K562 (cell line): ENCODE data around the gene LRRC26. TPM values are rescaled to one million over a fixed set of nuclear protein-coding genes. Genes with fewer than 3 reads are reported as not detected.
A peak's percentile ranks its signal among the peaks of the same experiment; 100 is the strongest.

Experiments
- ATAC-seq: fragments of 200-7000 bp; cut with Tn5 transposase; 3 replicates; pipeline ENCODE4 v1.9.1; 2020; ENCODE audit warnings: moderate library complexity
- BruUV-seq: library from RNA; stranded (reverse); fragments of 400-500 nt; replicated peaks from 2 replicates; lab custom pipeline; 2021; lab: Mats Ljungman, UMichigan
- CTCF ChIA-PET: fragments of 300-600 bp; formaldehyde crosslinking; extraction: SDS; loops from one replicate; lab custom pipeline; 2021; ENCODE audit warnings: low intra/inter-chr PET ratio; lab: Yijun Ruan, JAX
- POLR2A ChIA-PET: fragments of 300-600, 350-650 bp; sonication (Branson Sonifier 250); formaldehyde crosslinking; extraction: SDS; loops from one replicate; lab custom pipeline; 2021; ENCODE audit warnings: antibody characterized with exemption, inconsistent platforms; lab: Yijun Ruan, JAX
- DNase-seq, 4 experiments: peaks; one replicate each; pipeline versions ENCODE4 v3.0.0 to v3.0.0-alpha.2; 2011 to 2018; ENCODE audit warnings: low spot score in 3 of 4, mixed read lengths in 3 of 4; ENCODE audit errors: extremely low read depth in 1 of 4
- FAIRE-seq: peaks from 2 replicates; lab custom pipeline; 2011; peaks lifted over from hg19 to GRCh38; lab: Jason Lieb, UNC
- H2AFZ ChIP-seq: 2 replicates; pipeline ENCODE4 v1.6.0; 2011; ENCODE audit warnings: low read depth, low read length, control low read depth, inconsistent platforms
- H3K27ac ChIP-seq: fragments of 200-600 bp; 3 replicates; pipeline ENCODE4 v1.8.0; 2011; ENCODE audit warnings: low read depth, mild to moderate bottlenecking, control low read depth, inconsistent platforms, low read length, moderate library complexity, mixed read lengths; ENCODE audit errors: extremely low read depth
- H3K27me3 ChIP-seq, 2 experiments: fragments of 300-600 bp in 1 of 2; 2 replicates in 1 of 2; 3 replicates in 1 of 2; pipeline versions ENCODE4 v1.6.0 to v1.8.0; 2011; ENCODE audit warnings: inconsistent platforms in 2 of 2, low read length in 2 of 2, mild to moderate bottlenecking in 1 of 2, mixed read lengths in 1 of 2, moderate library complexity in 1 of 2; ENCODE audit not compliant: control insufficient read depth in 2 of 2, insufficient read depth in 2 of 2
- H3K36me3 ChIP-seq: fragments of 300-600 bp; 3 replicates; pipeline ENCODE4 v1.8.0; 2011; ENCODE audit warnings: mild to moderate bottlenecking, low read length, inconsistent platforms; ENCODE audit not compliant: control insufficient read depth, insufficient read depth
- H3K4me1 ChIP-seq, 2 experiments: fragments of 200-600 bp in 1 of 2; replicated peaks in 1 of 2; 2 replicates in 1 of 2; 3 replicates in 1 of 2; pipeline versions ENCODE4 v1.5.1 to v1.8.0; 2011; ENCODE audit warnings: inconsistent platforms in 2 of 2, low read length in 2 of 2, mild to moderate bottlenecking in 1 of 2, mixed read lengths in 1 of 2, moderate library complexity in 1 of 2; ENCODE audit not compliant: control insufficient read depth in 2 of 2, insufficient read depth in 2 of 2
- H3K4me2 ChIP-seq: 2 replicates; pipeline ENCODE4 v1.6.1; 2011; ENCODE audit warnings: low read length, control low read depth, inconsistent platforms, mixed read lengths; ENCODE audit not compliant: insufficient read depth
- H3K4me3 ChIP-seq: fragments of 200-600 bp; sonication (generic), shearing (Covaris generic); 2 replicates; pipeline ENCODE4 v1.5.1; 2016; ENCODE audit warnings: control low read depth, inconsistent platforms
- H3K79me2 ChIP-seq: fragments of 200-600 bp; 3 replicates; pipeline ENCODE4 v1.8.0; 2011; ENCODE audit warnings: low read length, inconsistent platforms; ENCODE audit not compliant: control insufficient read depth, insufficient read depth
- H3K9ac ChIP-seq, 2 experiments: 2 replicates each; pipeline versions ENCODE4 v1.6.0 to v1.6.1; 2011; ENCODE audit warnings: low read depth in 2 of 2, low read length in 2 of 2, control low read depth in 1 of 2, inconsistent platforms in 1 of 2, mild to moderate bottlenecking in 1 of 2, mixed read lengths in 1 of 2; ENCODE audit not compliant: insufficient read depth in 1 of 2
- H3K9me1 ChIP-seq: one replicate; pipeline ENCODE4 v1.6.0; 2011; ENCODE audit warnings: inconsistent platforms, mild to moderate bottlenecking, low read length, moderate library complexity; ENCODE audit not compliant: control insufficient read depth, insufficient read depth
- H3K9me3 ChIP-seq: replicated peaks from 2 replicates; pipeline ENCODE4 v1.5.1; 2011; ENCODE audit warnings: low read depth, low read length, inconsistent platforms; ENCODE audit not compliant: control insufficient read depth, insufficient read depth
- H4K20me1 ChIP-seq: replicated peaks from 2 replicates; pipeline ENCODE4 v1.6.1; 2011; ENCODE audit warnings: low read length, inconsistent platforms, mixed read lengths; ENCODE audit not compliant: control insufficient read depth, insufficient read depth
- CBX2 ChIP-seq: fragments of 200-600 bp; sonication (generic); IDR thresholded peaks from one replicate; pipeline ENCODE4 v1.6.1; 2012; ENCODE audit warnings: mild to moderate bottlenecking, low read length, inconsistent platforms; ENCODE audit not compliant: insufficient read depth, poor library complexity, severe bottlenecking
- CEBPB ChIP-seq: fragments of 450-650 bp; IDR thresholded peaks from 2 replicates; pipeline ENCODE4 v1.6.1; 2016; ENCODE audit warnings: missing genetic modification characterization, missing compliant biosample characterization
- RFX7 ChIP-seq: fragments of 250-450 bp; sonication (Bioruptor Pico); IDR thresholded peaks from 2 replicates; pipeline ENCODE4 v1.5.1; 2021; ENCODE audit warnings: mild to moderate bottlenecking
- SAFB ChIP-seq: fragments of 200-400 bp; formaldehyde crosslinking; IDR thresholded peaks from 2 replicates; pipeline ENCODE4 v1.6.1; 2017; ENCODE audit warnings: low read depth, low read length, borderline replicate concordance
- WGBS: fragments of 100-300 bp; shearing (Covaris generic); methylation state at CpG from one replicate; pipeline ENCODE4 v1.1.6; 2016; ENCODE audit warnings: low coverage, mixed read lengths; ENCODE audit not compliant: insufficient coverage; ENCODE audit errors: missing lambda C conversion rate; 5-methylcytosine and 5-hydroxymethylcytosine counted together
- in situ Hi-C: fragments of 300-500 bp; cut with MboI; formaldehyde crosslinking; loops from 4 replicates; pipeline ENCODE4 v1.15.0; 2018; ENCODE audit warnings: inconsistent platforms, mixed read lengths
- intact Hi-C: fragments of 100-400 bp; cut with micrococcal nuclease; formaldehyde crosslinking; loops from 2 replicates; pipeline ENCODE4 v1.14.2; 2022
- polyA plus RNA-seq, 8 experiments: library from polyadenylated mRNA; depleted of rRNA in 4 of 8; stranded (reverse) in 5 of 8; unstranded in 3 of 8; fragments of >200 nt; fragmentation: Nextera tagmentation in 2 of 8; fragmentation: Illumina TruSeq in 1 of 8; extraction: Ambion mirVana in 2 of 8; extraction: Trizol in 1 of 8; gene quantifications; 2 replicates each; pipeline versions ENCODE4 v1.2.1 to v1.2.3, GENCODE V29; 2011 to 2014; ENCODE audit warnings: inconsistent platforms in 1 of 8, missing spikeins in 1 of 8
- total RNA-seq, 7 experiments: library from RNA; depleted of rRNA in 6 of 7; stranded (reverse); fragments of >200 nt in 6 of 7; fragmentation: Illumina TruSeq in 2 of 7; extraction: Trizol in 2 of 7; gene quantifications; 2 replicates each; pipeline versions ENCODE4 v1.2.1 to v1.2.3, GENCODE V29; 2011 to 2021; ENCODE audit warnings: low replicate concordance in 1 of 7
- TF ChIP-seq, protein P1 (sequence below): fragments of 250-450 bp; sonication (Bioruptor Pico); IDR thresholded peaks from 2 replicates; pipeline ENCODE4 v1.4.0; 2020; ENCODE audit warnings: mild to moderate bottlenecking, moderate library complexity

The LRRC26 gene
- total and polyA plus RNA-seq, 9 of the 15 experiments (the other 6 are each of a cell fraction or from before 2014, with no cell fraction given) = not detected

DNA sequence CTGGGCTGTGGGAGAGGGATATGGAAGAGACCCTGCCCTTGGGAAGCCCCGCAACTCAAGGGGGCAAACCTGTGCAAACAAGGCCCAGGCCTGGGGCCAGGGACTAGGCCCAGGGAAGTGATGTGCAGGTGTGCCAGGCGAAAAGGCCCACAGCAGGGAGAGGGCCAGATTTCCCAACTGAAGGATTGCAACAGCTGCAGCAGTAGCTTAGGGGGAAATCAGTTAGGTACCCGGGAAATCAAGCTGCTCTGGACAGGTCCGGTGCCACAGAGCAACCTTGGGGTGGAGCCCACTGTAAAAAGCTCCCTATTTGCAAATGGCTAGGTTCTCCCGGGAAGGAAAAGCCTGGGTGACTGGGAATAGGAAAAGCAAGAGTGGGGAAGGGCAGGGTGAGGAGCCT lies 20.5 kb downstream of the LRRC26 start:
- Histone ChIP-seq H3K9me1 (no peaks in the 10 kb centered on the region), H3K9me3 (no peaks in the 10 kb centered on the region; the same call in 1 of the 2 replicates), H3K4me3 (no peak overlapping the region), H3K4me1 (peaks cover 8 to 52% of the 10 kb centered on the region in 2 experiments; a peak in 3 of 5 replicates), H3K9ac (peak overlapping the region; percentile 30 to 92; a peak in 3 of 4 replicates), H3K4me2 (peak overlapping the region; percentile 71), H4K20me1 (no peaks in the 10 kb centered on the region), H3K27me3 (no peaks in the 10 kb centered on the region), H3K36me3 (no peaks in the 10 kb centered on the region), H2AFZ (0 out of 2 replicates have a peak overlapping the region, but pooled peaks have one; percentile 77), H3K27ac (0 out of 3 replicates have a peak overlapping the region, but pooled peaks have one; percentile 54), H3K79me2 (no peaks in the 10 kb centered on the region)
- intact Hi-C loops = no loop called here
- no peak for ATAC-seq
- CTCF ChIA-PET = no interaction called here
- no peak for FAIRE-seq
- no TSS peak for BruUV-seq
- 59% methylated on average over 5 of the region's 5 CpGs for WGBS
- POLR2A ChIA-PET = interaction anchor here (1.2 to 3.4 kb wide), 5 partner anchors 8 to 92 kb away, joined by 3 to 22 read pairs (median 8); partner anchors contain the start of genes GRIN1 and TUBB4B
- TF ChIP-seq RFX7 (CRISPR knock-in tag) = no peak
- TF ChIP-seq CEBPB (tag) = 0 out of 2 replicates have a peak, but pooled peaks have one; percentile 26
- TF ChIP-seq SAFB = no peak
- no peak for DNase-seq
- in situ Hi-C loops = no loop called here

DNA sequence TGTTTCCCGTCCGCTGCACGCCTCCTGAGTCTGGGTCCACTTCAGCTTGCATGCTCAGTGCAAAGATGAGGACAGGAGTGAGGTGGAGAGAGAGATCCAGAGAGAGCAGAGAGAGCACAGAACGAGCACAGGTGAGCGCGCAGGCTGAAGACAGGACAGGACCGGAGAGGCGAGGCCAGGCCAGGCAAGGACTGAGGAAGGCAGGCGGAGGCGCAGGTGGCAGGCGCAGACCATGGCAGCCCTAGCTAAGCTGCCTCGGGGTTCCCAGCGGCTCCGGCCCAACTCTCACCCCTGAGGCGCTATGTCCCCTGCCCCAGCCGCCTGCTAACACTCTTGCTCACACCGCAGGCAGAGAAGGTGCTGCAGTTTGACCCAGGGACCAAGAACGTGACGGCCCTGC lies 21.2 kb downstream of the LRRC26 start:
- 0 out of 2 replicates have a peak, but pooled peaks cover under 1% of the 10 kb centered on the region for H4K20me1 ChIP-seq
- DNase-seq = no peak
- in situ Hi-C loops = no loop called here
- WGBS = 85% methylated on average over 19 of the region's 19 CpGs
- peaks cover 8 to 52% of the 10 kb centered on the region in 2 experiments; a peak in 3 of 5 replicates for H3K4me1 ChIP-seq
- H3K79me2 ChIP-seq = no peaks in the 10 kb centered on the region
- TF ChIP-seq CBX2 = no peak
- TF ChIP-seq, protein P1, sequence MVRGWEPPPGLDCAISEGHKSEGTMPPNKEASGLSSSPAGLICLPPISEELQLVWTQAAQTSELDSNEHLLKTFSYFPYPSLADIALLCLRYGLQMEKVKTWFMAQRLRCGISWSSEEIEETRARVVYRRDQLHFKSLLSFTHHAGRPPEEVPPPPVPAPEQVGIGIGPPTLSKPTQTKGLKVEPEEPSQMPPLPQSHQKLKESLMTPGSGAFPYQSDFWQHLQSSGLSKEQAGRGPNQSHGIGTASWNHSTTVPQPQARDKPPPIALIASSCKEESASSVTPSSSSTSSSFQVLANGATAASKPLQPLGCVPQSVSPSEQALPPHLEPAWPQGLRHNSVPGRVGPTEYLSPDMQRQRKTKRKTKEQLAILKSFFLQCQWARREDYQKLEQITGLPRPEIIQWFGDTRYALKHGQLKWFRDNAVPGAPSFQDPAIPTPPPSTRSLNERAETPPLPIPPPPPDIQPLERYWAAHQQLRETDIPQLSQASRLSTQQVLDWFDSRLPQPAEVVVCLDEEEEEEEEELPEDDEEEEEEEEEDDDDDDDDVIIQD (CRISPR knock-in tag) = no peak
- TF ChIP-seq, all 486 proteins: peak for 0
- peaks cover 0 to 3% of the 10 kb centered on the region in 2 experiments; a peak in 2 of 5 replicates for H3K27me3 ChIP-seq
- H3K4me3 ChIP-seq = no peak overlapping the region
- FAIRE-seq (no peak), ATAC-seq (no peak)
- BruUV-seq = no TSS peak
- no peaks in the 10 kb centered on the region for H3K36me3 ChIP-seq
- H3K9me3 ChIP-seq = no peaks in the 10 kb centered on the region; the same call in 1 of the 2 replicates
- intact Hi-C loops = no loop called here
- no peak overlapping the region for H3K4me2 ChIP-seq
- ChIA-PET CTCF (no interaction called here), POLR2A (interaction anchor here (0.6 to 3.4 kb wide), 3 partner anchors 10 to 28 kb away, joined by 4 to 22 read pairs (median 4); partner anchors contain the start of gene GRIN1)
- peak overlapping the region in 1 of 2 experiments; percentile 92; a peak in 2 of 4 replicates for H3K9ac ChIP-seq
- no peaks in the 10 kb centered on the region for H3K9me1 ChIP-seq
- no peak overlapping the region for H3K27ac ChIP-seq
- H2AFZ ChIP-seq = no peak overlapping the region
